ACC112 (cell line): Measurements from ENCODE around the gene TSPAN31.

Experiments
- H2AFZ ChIP-seq: fragments of 200-600 bp; sonication (generic); one replicate; pipeline ENCODE4 v1.6.0; 2017; ENCODE audit warnings: antibody characterized with exemption, low read length; ENCODE audit not compliant: unreplicated experiment
- H3K27ac ChIP-seq: fragments of 200-600 bp; sonication (generic); 2 replicates; pipeline ENCODE4 v1.5.1; 2014; ENCODE audit warnings: low read depth, mild to moderate bottlenecking, antibody characterized with exemption, low read length, moderate library complexity
- H3K27me3 ChIP-seq: fragments of 200-600 bp; sonication (generic); 2 replicates; pipeline ENCODE4 v1.6.1; 2014; ENCODE audit warnings: mild to moderate bottlenecking, antibody characterized with exemption, low read length, moderate library complexity, mixed read lengths; ENCODE audit not compliant: insufficient read depth
- H3K36me3 ChIP-seq: fragments of 200-600 bp; sonication (generic); 2 replicates; pipeline ENCODE4 v1.6.1; 2016; ENCODE audit warnings: mild to moderate bottlenecking, antibody characterized with exemption, low read length, moderate library complexity, mixed read lengths; ENCODE audit not compliant: insufficient read depth
- H3K4me1 ChIP-seq: fragments of 200-600 bp; sonication (generic); one replicate; pipeline ENCODE4 v1.6.1; 2016; ENCODE audit warnings: low read length, mixed read lengths; ENCODE audit not compliant: insufficient read depth, unreplicated experiment, control insufficient read depth
- H3K4me3 ChIP-seq: fragments of 200-600 bp; sonication (generic); 2 replicates; pipeline ENCODE4 v1.5.1; 2014; ENCODE audit warnings: mild to moderate bottlenecking, low read depth, low read length
- H3K79me2 ChIP-seq: fragments of 200-600 bp; sonication (generic); one replicate; pipeline ENCODE4 v1.6.0; 2016; ENCODE audit warnings: low read length; ENCODE audit not compliant: control insufficient read depth, unreplicated experiment, insufficient read depth

The TSPAN31 gene

DNA sequence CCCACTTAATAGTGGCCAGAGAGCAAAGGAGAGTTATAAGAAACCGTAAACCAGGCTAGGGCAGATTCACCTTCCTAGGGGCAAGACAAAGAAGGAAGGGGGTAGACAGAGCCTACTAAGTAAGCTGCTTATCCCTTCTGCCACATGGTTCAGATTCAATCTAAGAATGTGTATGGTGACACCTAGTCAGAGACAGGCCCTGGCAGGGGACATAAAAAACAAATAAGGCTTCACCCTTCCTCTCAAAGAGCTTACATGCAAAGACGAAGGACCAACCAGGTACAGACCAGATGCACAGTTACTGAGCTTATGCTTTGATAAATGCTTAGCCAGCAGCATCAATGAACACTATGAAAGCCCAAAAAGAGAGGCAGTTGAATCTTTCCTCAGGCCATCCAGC is 17.6 kb downstream of the TSPAN31 start:
- no peaks in the 10 kb centered on the region for H3K79me2 ChIP-seq
- peaks cover 19% of the 10 kb centered on the region for H3K4me1 ChIP-seq
- H2AFZ ChIP-seq: no peak overlapping the region
- H3K27ac ChIP-seq: no peak overlapping the region
- no peaks in the 10 kb centered on the region for H3K36me3 ChIP-seq
- H3K27me3 ChIP-seq: peaks cover 33% of the 10 kb centered on the region
- no peak overlapping the region for H3K4me3 ChIP-seq

- Histone ChIP-seq H3K79me2 (no peaks in the 10 kb centered on the region), H3K4me3 (no peak overlapping the region), H3K4me1 (peaks cover 21% of the 10 kb centered on the region), H2AFZ (no peak overlapping the region), H3K36me3 (no peaks in the 10 kb centered on the region), H3K27ac (no peak overlapping the region), H3K27me3 (peaks cover 33% of the 10 kb centered on the region)
Observed at GRCh38 chr12:57763881-57764661, 19.2 kb downstream of the TSPAN31 start.

DNA sequence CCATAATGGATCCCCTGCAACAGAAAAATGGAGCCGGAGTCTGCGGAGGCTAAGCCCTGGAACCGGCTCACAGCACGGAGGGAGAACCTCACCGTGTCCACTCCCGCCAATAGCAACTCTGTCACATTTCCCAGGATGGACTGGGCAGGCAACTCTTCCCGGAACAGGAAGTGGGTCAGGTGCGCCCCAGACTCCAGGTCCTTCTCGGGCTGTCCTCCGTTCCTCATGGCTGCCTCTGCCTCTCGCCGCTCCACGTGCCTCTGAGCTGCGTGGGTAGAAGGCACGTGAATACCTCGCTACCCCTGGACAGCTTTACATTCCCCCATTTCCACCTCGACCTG is 19.8 kb downstream of the TSPAN31 start:
- H2AFZ ChIP-seq: no peak overlapping the region
- peak overlapping the region; percentile 65 for H3K4me3 ChIP-seq
- H3K27ac ChIP-seq: no peak overlapping the region

DNA sequence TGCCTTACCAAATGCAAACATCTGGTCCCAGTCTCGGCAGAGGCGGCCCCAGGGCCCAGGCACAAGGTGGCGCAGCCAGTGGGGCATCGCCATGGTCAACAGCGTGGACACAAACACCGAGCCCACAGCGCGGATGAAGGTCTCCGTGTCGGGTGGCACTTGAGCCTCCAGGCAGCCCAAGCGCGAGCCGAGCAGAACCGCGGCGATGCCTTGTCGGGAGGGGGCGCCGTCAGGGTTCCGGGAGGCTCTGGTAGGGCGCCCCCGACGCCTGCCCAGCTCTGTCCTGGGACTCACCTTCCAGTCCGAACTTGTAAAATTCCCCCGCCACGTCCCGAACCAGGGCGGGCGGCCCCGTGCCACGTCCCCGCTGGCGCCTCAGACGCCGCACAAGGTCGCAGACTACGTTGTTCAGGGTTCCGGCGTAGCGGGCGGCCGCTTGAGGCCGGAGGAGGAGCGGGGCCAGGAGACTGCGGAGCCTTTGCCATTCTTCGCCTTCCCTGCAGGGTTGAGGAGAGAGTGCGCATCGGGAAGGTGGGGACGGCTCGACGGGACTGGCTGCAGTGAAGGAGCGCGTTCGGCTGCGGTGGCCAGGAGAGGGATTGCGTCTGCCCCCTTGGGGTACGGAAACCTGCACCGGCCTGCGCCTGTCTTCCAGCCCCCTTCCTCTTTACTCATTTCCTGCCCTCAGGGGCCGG is 20.3 kb downstream of the TSPAN31 start:
- Histone ChIP-seq H3K36me3 (no peaks in the 10 kb centered on the region), H3K4me1 (peaks cover 21% of the 10 kb centered on the region), H3K27ac (no peak overlapping the region), H3K27me3 (peaks cover 33% of the 10 kb centered on the region), H3K79me2 (no peaks in the 10 kb centered on the region), H3K4me3 (peak overlapping the region; percentile 65), H2AFZ (no peak overlapping the region)

More for the DNA sequence above, 19.8 kb downstream of the TSPAN31 start:
- H3K36me3 ChIP-seq: no peaks in the 10 kb centered on the region
- no peaks in the 10 kb centered on the region for H3K79me2 ChIP-seq
- peaks cover 21% of the 10 kb centered on the region for H3K4me1 ChIP-seq
- H3K27me3 ChIP-seq: peaks cover 33% of the 10 kb centered on the region

GRCh38 chr12:57765698-57766463 is 21.0 kb downstream of the TSPAN31 start:
- peak overlapping the region; percentile 65 for H3K4me3 ChIP-seq
- no peak overlapping the region for H2AFZ ChIP-seq

GRCh38 chr12:57766464-57767304 is 21.8 kb downstream of the TSPAN31 start, which contains the start of gene CYP27B1:
CYP27B1 (minus strand) TSS chr12:57767078; CDS start chr12:57767041, 37 bp downstream.
- Histone ChIP-seq H3K27ac (no peak within 1 kb of the TSS), H3K79me2 (no peaks in the 10 kb centered on the region), H3K4me1 (peaks cover 21% of the 10 kb centered on the region), H3K27me3 (peaks cover 33% of the 10 kb centered on the region), H3K4me3 (peak within 1 kb of the TSS; percentile 65), H2AFZ (no peak within 1 kb of the TSS), H3K36me3 (no peaks in the 10 kb centered on the region)

More at GRCh38 chr12:57765698-57766463, 21.0 kb downstream of the TSPAN31 start:
- Histone ChIP-seq H3K27me3 (peaks cover 33% of the 10 kb centered on the region), H3K4me1 (peaks cover 21% of the 10 kb centered on the region), H3K79me2 (no peaks in the 10 kb centered on the region), H3K27ac (no peak overlapping the region), H3K36me3 (no peaks in the 10 kb centered on the region)

DNA sequence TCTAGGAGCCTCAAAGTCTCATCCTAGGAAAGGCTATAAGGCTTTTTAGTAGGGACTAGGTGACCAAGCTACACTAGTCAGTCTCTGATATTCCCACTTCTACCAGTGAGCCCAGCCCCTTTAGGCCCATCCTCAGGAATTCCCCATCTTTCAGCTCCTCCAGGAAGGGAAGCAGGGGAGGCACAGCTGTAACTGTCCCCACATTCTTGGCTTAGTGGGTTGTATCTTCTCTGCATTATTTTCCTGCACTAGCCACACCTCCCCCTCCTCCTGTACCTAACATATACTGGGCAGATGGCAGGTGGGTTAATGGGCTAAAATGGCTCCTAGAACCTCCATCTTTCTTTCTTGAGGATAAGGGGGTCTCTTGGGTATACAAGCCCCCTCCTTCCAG is 22.5 kb downstream of the TSPAN31 start:
- Histone ChIP-seq H3K4me1 (peaks cover 21% of the 10 kb centered on the region), H3K4me3 (peak overlapping the region; percentile 65; the same call in 1 of the 2 replicates), H3K27me3 (peaks cover 33% of the 10 kb centered on the region), H3K36me3 (no peaks in the 10 kb centered on the region), H3K79me2 (no peaks in the 10 kb centered on the region), H3K27ac (no peak overlapping the region), H2AFZ (no peak overlapping the region)

DNA sequence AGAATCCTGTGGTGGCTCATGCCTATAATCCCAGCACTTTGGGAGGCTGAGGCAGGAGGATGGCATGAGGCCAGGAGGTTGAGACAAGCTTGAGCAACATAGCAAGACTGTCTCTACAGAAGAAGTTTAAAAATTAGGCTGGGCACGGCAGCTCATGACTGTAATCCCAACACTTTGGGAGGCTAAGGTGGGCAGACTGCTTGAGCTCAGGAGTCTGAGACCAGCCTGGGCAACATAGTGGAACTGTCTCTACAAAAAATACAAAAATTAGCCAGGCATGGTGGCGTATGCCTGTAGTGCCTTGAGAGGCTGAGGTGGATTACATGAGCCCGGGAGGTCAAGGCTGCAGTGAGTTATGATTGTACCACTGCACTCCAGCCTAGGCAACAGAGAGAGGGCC is 23.0 kb downstream of the TSPAN31 start:
- Histone ChIP-seq H3K4me1 (peaks cover 21% of the 10 kb centered on the region), H3K27me3 (peaks cover 33% of the 10 kb centered on the region), H3K4me3 (no peak overlapping the region)

GRCh38 chr12:57769594-57769993 is 24.8 kb downstream of the TSPAN31 start:
- no peak overlapping the region for H3K27ac ChIP-seq
- H3K27me3 ChIP-seq: peaks cover 22% of the 10 kb centered on the region
- no peaks in the 10 kb centered on the region for H3K36me3 ChIP-seq
- H3K79me2 ChIP-seq: peaks cover 9% of the 10 kb centered on the region
- peaks cover 21% of the 10 kb centered on the region for H3K4me1 ChIP-seq
- no peak overlapping the region for H2AFZ ChIP-seq
- H3K4me3 ChIP-seq: no peak overlapping the region

More for the DNA sequence above, 23.0 kb downstream of the TSPAN31 start:
- H3K27ac ChIP-seq: no peak overlapping the region
- no peak overlapping the region for H2AFZ ChIP-seq
- no peaks in the 10 kb centered on the region for H3K36me3 ChIP-seq
- H3K79me2 ChIP-seq: peaks cover 2% of the 10 kb centered on the region

GRCh38 chr12:57770734-57771133 is 25.9 kb downstream of the TSPAN31 start:
- H2AFZ ChIP-seq: no peak overlapping the region
- H3K27me3 ChIP-seq: peaks cover 10% of the 10 kb centered on the region; the same call in 1 of the 2 replicates
- peaks cover 9% of the 10 kb centered on the region for H3K79me2 ChIP-seq
- H3K27ac ChIP-seq: peak overlapping the region; percentile 74; the same call in 1 of the 2 replicates
- H3K36me3 ChIP-seq: no peaks in the 10 kb centered on the region
- H3K4me1 ChIP-seq: peaks cover 18% of the 10 kb centered on the region
- H3K4me3 ChIP-seq: peak overlapping the region; percentile 75
